ENCODE data around the gene FBXW7. TPM values are rescaled to one million over a fixed set of nuclear protein-coding genes. Genes with fewer than 3 reads are reported as not detected.

FBXW7 gene
- total RNA-seq, 1 donor from 2014 or later, result 42.2 TPM

- H3K4me3 Mint-ChIP-seq, result no peak overlapping the region
- no peak overlapping the region for H3K27ac Mint-ChIP-seq
- intact Hi-C loops (cut with micrococcal nuclease), result no loop called here
- no peaks in the 10 kb centered on the region for H3K9me3 Mint-ChIP-seq
- peaks cover 9% of the 10 kb centered on the region for H3K36me3 Mint-ChIP-seq (ENCODE audit: low read depth)
- DNase-seq, result no peak
- H3K27me3 Mint-ChIP-seq, result no peaks in the 10 kb centered on the region
- H3K4me1 Mint-ChIP-seq, result peaks cover 11% of the 10 kb centered on the region
Measured at GRCh38 chr4:152351080-152351479, 184.8 kb downstream of the FBXW7 start.

GRCh38 chr4:152348670-152349069, 187.2 kb downstream of the FBXW7 start:
- H3K36me3 Mint-ChIP-seq (ENCODE audit: low read depth), result peaks cover 18% of the 10 kb centered on the region
- no peaks in the 10 kb centered on the region for H3K27me3 Mint-ChIP-seq
- intact Hi-C loops (cut with micrococcal nuclease), result no loop called here
- H3K4me1 Mint-ChIP-seq, result peaks cover 11% of the 10 kb centered on the region
- no peak overlapping the region for H3K4me3 Mint-ChIP-seq
- DNase-seq, result peak; percentile 69
- H3K9me3 Mint-ChIP-seq, result no peaks in the 10 kb centered on the region
- no peak overlapping the region for H3K27ac Mint-ChIP-seq

GRCh38 chr4:152346979-152347378, 188.9 kb downstream of the FBXW7 start:
- Mint-ChIP-seq H3K27me3 (no peaks in the 10 kb centered on the region), H3K27ac (no peak overlapping the region), H3K4me3 (no peak overlapping the region), H3K4me1 (peaks cover 1% of the 10 kb centered on the region), H3K9me3 (peaks cover 3% of the 10 kb centered on the region), H3K36me3 (ENCODE audit: low read depth) (peaks cover 27% of the 10 kb centered on the region)
- intact Hi-C loops (cut with micrococcal nuclease), result no loop called here
- no peak for DNase-seq

GRCh38 chr4:152346526-152346925, 189.4 kb downstream of the FBXW7 start:
- H3K4me1 Mint-ChIP-seq, result peaks cover 1% of the 10 kb centered on the region
- peaks cover 31% of the 10 kb centered on the region for H3K36me3 Mint-ChIP-seq (ENCODE audit: low read depth)
- H3K9me3 Mint-ChIP-seq, result peaks cover 7% of the 10 kb centered on the region
- H3K4me3 Mint-ChIP-seq, result no peak overlapping the region
- no peak for DNase-seq
- no peaks in the 10 kb centered on the region for H3K27me3 Mint-ChIP-seq
- intact Hi-C loops (cut with micrococcal nuclease), result no loop called here
- H3K27ac Mint-ChIP-seq, result no peak overlapping the region

- no peaks in the 10 kb centered on the region for H3K27me3 Mint-ChIP-seq
- peaks cover 12% of the 10 kb centered on the region for H3K9me3 Mint-ChIP-seq
- H3K4me3 Mint-ChIP-seq, result no peak overlapping the region
- peaks cover 48% of the 10 kb centered on the region for H3K36me3 Mint-ChIP-seq (ENCODE audit: low read depth)
- intact Hi-C loops (cut with micrococcal nuclease), result no loop called here
- H3K27ac Mint-ChIP-seq, result no peak overlapping the region
- no peak for DNase-seq
- H3K4me1 Mint-ChIP-seq, result peaks cover 1% of the 10 kb centered on the region
Measured at GRCh38 chr4:152344001-152344400, 191.9 kb downstream of the FBXW7 start.

GRCh38 chr4:152342293-152342692, 193.6 kb downstream of the FBXW7 start:
- H3K36me3 Mint-ChIP-seq (ENCODE audit: low read depth), result peaks cover 49% of the 10 kb centered on the region
- H3K9me3 Mint-ChIP-seq, result peaks cover 12% of the 10 kb centered on the region
- no peak overlapping the region for H3K4me3 Mint-ChIP-seq
- H3K27me3 Mint-ChIP-seq, result no peaks in the 10 kb centered on the region
- DNase-seq, result no peak
- intact Hi-C loops (cut with micrococcal nuclease), result no loop called here
- no peak overlapping the region for H3K27ac Mint-ChIP-seq
- H3K4me1 Mint-ChIP-seq, result no peaks in the 10 kb centered on the region

GRCh38 chr4:152340818-152341217, 195.1 kb downstream of the FBXW7 start:
- intact Hi-C loops (cut with micrococcal nuclease), result no loop called here
- no peaks in the 10 kb centered on the region for H3K4me1 Mint-ChIP-seq
- no peak for DNase-seq
- H3K4me3 Mint-ChIP-seq, result no peak overlapping the region
- peaks cover 12% of the 10 kb centered on the region for H3K9me3 Mint-ChIP-seq
- no peaks in the 10 kb centered on the region for H3K27me3 Mint-ChIP-seq
- no peak overlapping the region for H3K27ac Mint-ChIP-seq
- peaks cover 40% of the 10 kb centered on the region for H3K36me3 Mint-ChIP-seq (ENCODE audit: low read depth)

- H3K9me3 Mint-ChIP-seq, result peaks cover 12% of the 10 kb centered on the region
Measured at GRCh38 chr4:152339576-152339975, 196.3 kb downstream of the FBXW7 start.

GRCh38 chr4:152334931-152335330, 201.0 kb downstream of the FBXW7 start:
- intact Hi-C loops (cut with micrococcal nuclease), result no loop called here
- DNase-seq, result no peak
- H3K4me3 Mint-ChIP-seq, result no peak overlapping the region
- no peaks in the 10 kb centered on the region for H3K9me3 Mint-ChIP-seq
- no peaks in the 10 kb centered on the region for H3K4me1 Mint-ChIP-seq
- no peaks in the 10 kb centered on the region for H3K27me3 Mint-ChIP-seq
- peaks cover 41% of the 10 kb centered on the region for H3K36me3 Mint-ChIP-seq (ENCODE audit: low read depth)
- H3K27ac Mint-ChIP-seq, result no peak overlapping the region

More at GRCh38 chr4:152339576-152339975, 196.3 kb downstream of the FBXW7 start:
- H3K4me3 Mint-ChIP-seq, result no peak overlapping the region
- no peaks in the 10 kb centered on the region for H3K27me3 Mint-ChIP-seq
- DNase-seq, result no peak
- H3K27ac Mint-ChIP-seq, result no peak overlapping the region
- H3K36me3 Mint-ChIP-seq (ENCODE audit: low read depth), result peaks cover 44% of the 10 kb centered on the region
- H3K4me1 Mint-ChIP-seq, result no peaks in the 10 kb centered on the region
- intact Hi-C loops (cut with micrococcal nuclease), result no loop called here

GRCh38 chr4:152331042-152331441, 204.8 kb downstream of the FBXW7 start:
- Mint-ChIP-seq H3K27me3 (no peaks in the 10 kb centered on the region), H3K27ac (no peak overlapping the region), H3K9me3 (peaks cover 9% of the 10 kb centered on the region), H3K36me3 (ENCODE audit: low read depth) (peaks cover 54% of the 10 kb centered on the region), H3K4me1 (peaks cover 11% of the 10 kb centered on the region), H3K4me3 (no peak overlapping the region)
- intact Hi-C loops (cut with micrococcal nuclease), result no loop called here
- no peak for DNase-seq

- no peak for DNase-seq
- no peak overlapping the region for H3K4me3 Mint-ChIP-seq
- peaks cover 11% of the 10 kb centered on the region for H3K4me1 Mint-ChIP-seq
- H3K36me3 Mint-ChIP-seq (ENCODE audit: low read depth), result peaks cover 59% of the 10 kb centered on the region
- intact Hi-C loops (cut with micrococcal nuclease), result no loop called here
- H3K27ac Mint-ChIP-seq, result no peak overlapping the region
- H3K27me3 Mint-ChIP-seq, result no peaks in the 10 kb centered on the region
- H3K9me3 Mint-ChIP-seq, result peaks cover 9% of the 10 kb centered on the region
Measured at GRCh38 chr4:152328582-152328981, 207.3 kb downstream of the FBXW7 start.

GRCh38 chr4:152327606-152328453, 208.1 kb downstream of the FBXW7 start:
- Mint-ChIP-seq H3K9me3 (peaks cover 9% of the 10 kb centered on the region), H3K4me1 (peaks cover 11% of the 10 kb centered on the region), H3K27ac (peak overlapping the region; percentile 66), H3K4me3 (peak overlapping the region; percentile 29), H3K27me3 (no peaks in the 10 kb centered on the region), H3K36me3 (ENCODE audit: low read depth) (peaks cover 63% of the 10 kb centered on the region)
- intact Hi-C loops (cut with micrococcal nuclease), result no loop called here
- DNase-seq, result no peak

- Mint-ChIP-seq H3K27ac (no peak overlapping the region), H3K4me1 (peaks cover 11% of the 10 kb centered on the region), H3K27me3 (no peaks in the 10 kb centered on the region), H3K4me3 (no peak overlapping the region), H3K9me3 (peaks cover 9% of the 10 kb centered on the region), H3K36me3 (ENCODE audit: low read depth) (peaks cover 60% of the 10 kb centered on the region)
- intact Hi-C loops (cut with micrococcal nuclease), result no loop called here
- DNase-seq, result no peak
Measured at GRCh38 chr4:152325831-152326230, 210.1 kb downstream of the FBXW7 start.

- intact Hi-C loops (cut with micrococcal nuclease), result no loop called here
- Mint-ChIP-seq H3K9me3 (peaks cover 8% of the 10 kb centered on the region), H3K27me3 (no peaks in the 10 kb centered on the region), H3K36me3 (ENCODE audit: low read depth) (peaks cover 48% of the 10 kb centered on the region), H3K27ac (no peak overlapping the region), H3K4me1 (peaks cover 11% of the 10 kb centered on the region), H3K4me3 (no peak overlapping the region)
- DNase-seq, result no peak
Measured at GRCh38 chr4:152323221-152323620, 212.7 kb downstream of the FBXW7 start.

- no peaks in the 10 kb centered on the region for H3K27me3 Mint-ChIP-seq
- H3K9me3 Mint-ChIP-seq, result peaks cover 4% of the 10 kb centered on the region
- no peak for DNase-seq
- H3K36me3 Mint-ChIP-seq (ENCODE audit: low read depth), result peaks cover 48% of the 10 kb centered on the region
- H3K27ac Mint-ChIP-seq, result no peak overlapping the region
- H3K4me3 Mint-ChIP-seq, result no peak overlapping the region
- H3K4me1 Mint-ChIP-seq, result peaks cover 5% of the 10 kb centered on the region
- intact Hi-C loops (cut with micrococcal nuclease), result no loop called here
Measured at GRCh38 chr4:152322656-152323055, 213.2 kb downstream of the FBXW7 start.
